HCT116 (cell line): ENCODE measurements around the gene EN2. TPM values are rescaled to one million over a fixed set of nuclear protein-coding genes. Genes with fewer than 3 reads are reported as not detected.

Experiments used
- ATAC-seq: fragments of 200-7000 bp; cut with Tn5 transposase; 2 replicates; pipeline ENCODE4 v1.9.1; 2020; ENCODE audit warnings: mild to moderate bottlenecking, moderate library complexity
- BruUV-seq: library from RNA; stranded (reverse); fragments of 400-500 nt; replicated peaks from 2 replicates; lab custom pipeline; 2021; lab: Mats Ljungman, UMichigan
- CTCF ChIA-PET: fragments of 300-600 bp; sonication (Branson Sonifier 250); formaldehyde crosslinking; loops from one replicate; lab custom pipeline; 2021; ENCODE audit warnings: antibody characterized with exemption; lab: Charles Lee
- POLR2A ChIA-PET: fragments of 300-600, 350-600 bp; sonication (Branson Sonifier 250); formaldehyde crosslinking; loops from one replicate; lab custom pipeline; 2021; ENCODE audit warnings: antibody characterized with exemption; lab: Charles Lee
- RAD21 ChIA-PET, 2 experiments: fragments of 300-600 bp; sonication (Branson Sonifier 250); formaldehyde crosslinking; loops; one replicate each; lab custom pipeline; 2023; ENCODE audit warnings: low total read pairs in 2 of 2; ENCODE audit not compliant: uncharacterized antibody in 2 of 2, unreplicated experiment in 2 of 2, low non-redundant PET in 1 of 2; lab: Charles Lee
- DNase-seq: peaks from one replicate; pipeline ENCODE4 v3.0.0-alpha.2; 2010; ENCODE audit warnings: low read depth, low spot score
- H2AFZ ChIP-seq: fragments of 200-600 bp; shearing (Covaris generic), sonication (generic); 2 replicates; pipeline ENCODE4 v1.6.1; 2017; ENCODE audit warnings: low read depth, mixed run types, mixed read lengths, antibody characterized with exemption, low read length; ENCODE audit not compliant: poor library complexity, severe bottlenecking
- H3K27ac ChIP-seq: 2 replicates; pipeline ENCODE4 v1.5.1; 2012; ENCODE audit warnings: low read depth, low read length
- H3K27me3 ChIP-seq: fragments of 200-600 bp; sonication (generic); 2 replicates; pipeline ENCODE4 v1.6.1; 2016; ENCODE audit warnings: mixed run types, low read length, mixed read lengths; ENCODE audit not compliant: insufficient read depth
- H3K36me3 ChIP-seq, 2 experiments: fragments of 200-500 bp in 1 of 2; fragments of 200-600 bp in 1 of 2; sonication (Bioruptor generic) in 1 of 2; sonication (generic) in 1 of 2; 2 replicates each; pipeline versions ENCODE4 v1.5.1 to v1.6.1; 2014 to 2016; ENCODE audit warnings: low read length in 2 of 2, inconsistent platforms in 1 of 2, mixed read lengths in 1 of 2, mixed run types in 1 of 2; ENCODE audit not compliant: insufficient read depth in 2 of 2, control insufficient read depth in 1 of 2
- H3K4me1 ChIP-seq, 2 experiments: fragments of 200-600 bp in 1 of 2; sonication (generic) in 1 of 2; 2 replicates each; pipeline versions ENCODE4 v1.5.1 to v1.6.1; 2012 to 2017; ENCODE audit warnings: low read length in 2 of 2, inconsistent platforms in 1 of 2, mild to moderate bottlenecking in 1 of 2, mixed read lengths in 1 of 2, mixed run types in 1 of 2, moderate library complexity in 1 of 2; ENCODE audit not compliant: insufficient read depth in 2 of 2, control insufficient read depth in 1 of 2
- H3K4me2 ChIP-seq: fragments of 200-600 bp; sonication (generic); 2 replicates; pipeline ENCODE4 v1.6.1; 2017; ENCODE audit warnings: mixed run types, low read length, mixed read lengths
- H3K4me3 ChIP-seq, 2 experiments: fragments of 200-600 bp in 1 of 2; sonication (generic) in 1 of 2; replicated peaks in 1 of 2; 2 replicates each; pipeline ENCODE4 v1.5.1; 2011 to 2016; ENCODE audit warnings: low read length in 2 of 2, control low read depth in 1 of 2, low read depth in 1 of 2, mild to moderate bottlenecking in 1 of 2, mixed read lengths in 1 of 2, mixed run types in 1 of 2
- H3K79me2 ChIP-seq: fragments of 200-600 bp; sonication (generic); 2 replicates; pipeline ENCODE4 v1.6.1; 2017; ENCODE audit warnings: mild to moderate bottlenecking, mixed run types, low read length, moderate library complexity, mixed read lengths; ENCODE audit not compliant: insufficient read depth
- H3K9ac ChIP-seq: fragments of 200-600 bp; sonication (generic); 2 replicates; pipeline ENCODE4 v1.6.1; 2016; ENCODE audit warnings: low read length, mixed read lengths
- H3K9me2 ChIP-seq: fragments of 200-600 bp; sonication (generic), shearing (Covaris generic); 2 replicates; pipeline ENCODE4 v1.6.1; 2017; ENCODE audit warnings: mixed run types, mild to moderate bottlenecking, moderate library complexity; ENCODE audit not compliant: insufficient read depth
- H3K9me3 ChIP-seq, 2 experiments: fragments of 200-500 bp in 1 of 2; fragments of 200-600 bp in 1 of 2; sonication (Bioruptor generic) in 1 of 2; sonication (generic) in 1 of 2; 2 replicates each; pipeline ENCODE4 v1.6.1; 2014 to 2017; ENCODE audit warnings: low read length in 2 of 2, mixed read lengths in 2 of 2, inconsistent platforms in 1 of 2, low read depth in 1 of 2, mild to moderate bottlenecking in 1 of 2, mixed run types in 1 of 2, moderate library complexity in 1 of 2; ENCODE audit not compliant: control insufficient read depth in 1 of 2, insufficient read depth in 1 of 2
- H4K20me1 ChIP-seq: fragments of 200-600 bp; sonication (generic), shearing (Covaris generic); 2 replicates; pipeline ENCODE4 v1.6.1; 2017; ENCODE audit warnings: mixed run types, mild to moderate bottlenecking, moderate library complexity; ENCODE audit not compliant: insufficient read depth
- ATF3 ChIP-seq: IDR thresholded peaks from 2 replicates; pipeline ENCODE4 v1.6.1; 2012
- CBX3 ChIP-seq: IDR thresholded peaks from 2 replicates; pipeline ENCODE4 v1.6.1; 2012; ENCODE audit warnings: low read depth
- CEBPB ChIP-seq: IDR thresholded peaks from 2 replicates; pipeline ENCODE4 v1.6.1; 2012; ENCODE audit warnings: low read depth
- EGR1 ChIP-seq: IDR thresholded peaks from 2 replicates; pipeline ENCODE4 v1.6.1; 2012; ENCODE audit warnings: low read depth
- ELF1 ChIP-seq: IDR thresholded peaks from 2 replicates; pipeline ENCODE4 v1.6.1; 2012; ENCODE audit warnings: low read depth, borderline replicate concordance
- EZH2 ChIP-seq: fragments of 200-600 bp; sonication (generic); IDR thresholded peaks from 2 replicates; pipeline ENCODE4 v1.6.1; 2017; ENCODE audit warnings: antibody characterized with exemption, mixed run types
- EZH2phosphoT487 ChIP-seq: fragments of 200-600 bp; IDR thresholded peaks from 2 replicates; pipeline ENCODE4 v1.6.1; 2018; ENCODE audit warnings: antibody characterized with exemption, borderline replicate concordance
- FOSL1 ChIP-seq: IDR thresholded peaks from 2 replicates; pipeline ENCODE4 v1.6.1; 2012; ENCODE audit warnings: low read depth
- MAX ChIP-seq: IDR thresholded peaks from 2 replicates; pipeline ENCODE4 v1.6.1; 2012
- RAD21 ChIP-seq: IDR thresholded peaks from 2 replicates; pipeline ENCODE4 v1.6.1; 2012; ENCODE audit warnings: low read depth, mild to moderate bottlenecking
- SIN3A ChIP-seq: IDR thresholded peaks from 2 replicates; pipeline ENCODE4 v1.6.1; 2012; ENCODE audit warnings: low read depth
- SP1 ChIP-seq: IDR thresholded peaks from 2 replicates; pipeline ENCODE4 v1.6.1; 2012; ENCODE audit warnings: low read depth
- SRF ChIP-seq: IDR thresholded peaks from 2 replicates; pipeline ENCODE4 v1.6.1; 2012; ENCODE audit warnings: low read depth
- YY1 ChIP-seq: IDR thresholded peaks from 2 replicates; pipeline ENCODE4 v1.6.1; 2011; ENCODE audit warnings: low read length, low read depth, moderate library complexity, mild to moderate bottlenecking; ENCODE audit not compliant: insufficient replicate concordance; ENCODE audit errors: extremely low read depth
- ZBTB33 ChIP-seq: IDR thresholded peaks from 2 replicates; pipeline ENCODE4 v1.6.1; 2011; ENCODE audit warnings: mild to moderate bottlenecking, low read length, moderate library complexity; ENCODE audit not compliant: insufficient replicate concordance; ENCODE audit errors: extremely low read depth
- intact Hi-C: fragments of 100-400 bp; cut with micrococcal nuclease; formaldehyde crosslinking; loops from 2 replicates; pipeline ENCODE4 v1.10.0; 2022
- total RNA-seq: library from RNA; stranded (reverse); gene quantifications from one replicate; pipeline ENCODE4 v1.2.1, GENCODE V29; 2021; ENCODE audit not compliant: unreplicated experiment

Gene EN2
- total RNA-seq, 1 experiment from 2014 or later: 0.32 TPM

- TF ChIP-seq ELF1: no peak
- TF ChIP-seq EZH2: no peak
- no peak for TF ChIP-seq RAD21
- no peak for TF ChIP-seq CEBPB
- no peak for TF ChIP-seq MAX
- TF ChIP-seq CBX3: no peak
- TF ChIP-seq EGR1: no peak
- TF ChIP-seq EZH2phosphoT487: no peak
- TF ChIP-seq YY1: no peak
These were observed 8.3 kb downstream of the EN2 start (continued) for GRCh38 chr7:155466142-155466813.

- H3K4me2 ChIP-seq: no peak overlapping the region
- H4K20me1 ChIP-seq: no peaks in the 10 kb centered on the region
- no peaks in the 10 kb centered on the region for H3K79me2 ChIP-seq
- POLR2A ChIA-PET: interaction anchor here (1.3 kb wide), 1 partner anchor 19 kb away, joined by 3 read pairs; no protein-coding TSS in a partner anchor
- no peak overlapping the region for H2AFZ ChIP-seq
- TF ChIP-seq SRF (no peak), EZH2phosphoT487 (no peak), YY1 (no peak), FOSL1 (no peak), CBX3 (no peak), ELF1 (no peak), ATF3 (no peak), SP1 (no peak), MAX (no peak), RAD21 (no peak), ZBTB33 (no peak), EGR1 (no peak), SIN3A (no peak)
- no peaks in the 10 kb centered on the region for H3K9me2 ChIP-seq
- no peaks in the 10 kb centered on the region for H3K36me3 ChIP-seq
- H3K4me1 ChIP-seq: no peaks in the 10 kb centered on the region
- DNase-seq (no peak), ATAC-seq (no peak)
- no TSS peak for BruUV-seq
- H3K9ac ChIP-seq: no peak overlapping the region
- H3K27ac ChIP-seq: no peak overlapping the region
- RAD21 ChIA-PET: no interaction called here
- no peak overlapping the region for H3K4me3 ChIP-seq
- H3K9me3 ChIP-seq: no peaks in the 10 kb centered on the region
- CTCF ChIA-PET: no interaction called here
- intact Hi-C loops: no loop called here
- H3K27me3 ChIP-seq: peaks cover 8% of the 10 kb centered on the region; the same call in 1 of the 2 replicates
These were observed 9.1 kb downstream of the EN2 start for GRCh38 chr7:155466814-155467733.
